HL-60 (cell line): ENCODE data around the gene DHDDS.

ENCODE experiments used
- DNase-seq, 2 experiments: peaks; one replicate each; pipeline ENCODE4 v3.0.0-alpha.2; 2010 to 2020; ENCODE audit warnings: low read depth in 1 of 2, low spot score in 1 of 2
- H3K27ac ChIP-seq: fragments of 250-450 bp; sonication (Bioruptor Pico); replicated peaks from 2 replicates; pipeline ENCODE4 v1.5.1; 2020; ENCODE audit warnings: mild to moderate bottlenecking, moderate library complexity
- H3K27me3 ChIP-seq: fragments of 250-450 bp; sonication (Bioruptor Pico); 2 replicates; pipeline ENCODE4 v1.5.1; 2021; ENCODE audit warnings: mild to moderate bottlenecking, moderate library complexity; ENCODE audit not compliant: insufficient read depth, poor library complexity, severe bottlenecking
- H3K4me3 ChIP-seq: replicated peaks from 2 replicates; pipeline ENCODE4 v1.5.1; 2011; ENCODE audit warnings: mild to moderate bottlenecking, control low read depth, low read length; ENCODE audit not compliant: insufficient read depth
- GABPA ChIP-seq: IDR thresholded peaks from 2 replicates; pipeline ENCODE4 v1.6.1; 2012; ENCODE audit warnings: low read depth
- POLR2AphosphoS5 ChIP-seq: IDR thresholded peaks from 2 replicates; pipeline ENCODE4 v1.6.1; 2012; ENCODE audit warnings: low read depth
- REST ChIP-seq: IDR thresholded peaks from 2 replicates; pipeline ENCODE4 v1.6.1; 2012; ENCODE audit warnings: low read depth; ENCODE audit not compliant: insufficient replicate concordance
- SPI1 ChIP-seq: IDR thresholded peaks from 2 replicates; pipeline ENCODE4 v1.6.1; 2012; ENCODE audit warnings: low read depth, mild to moderate bottlenecking, borderline replicate concordance
- TF ChIP-seq, protein P1 (sequence below): IDR thresholded peaks from one replicate; pipeline ENCODE4 v1.5.1; 2011; ENCODE audit warnings: low read length, control low read depth, inconsistent platforms; ENCODE audit not compliant: insufficient read depth

The DHDDS gene

DNA sequence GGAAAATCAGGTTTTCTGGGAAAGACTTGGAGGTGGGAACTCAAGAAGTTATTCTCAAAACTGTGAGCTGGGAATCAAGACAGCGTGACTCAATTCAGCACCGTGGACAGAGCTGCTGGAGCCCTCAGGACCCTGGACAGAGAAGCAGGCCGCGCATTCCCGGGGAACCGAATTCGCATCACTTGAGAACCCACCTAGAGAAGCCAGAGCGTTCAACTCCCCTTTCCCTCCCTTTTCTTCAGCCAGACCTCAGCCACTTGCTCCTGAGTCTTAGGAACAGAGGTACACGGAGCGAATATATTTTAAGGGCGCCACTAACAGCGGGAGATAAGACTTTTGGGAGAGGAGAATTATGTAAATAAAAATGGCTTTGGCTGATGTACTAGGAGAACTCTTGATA, 23.5 kb upstream of the DHDDS start:
- H3K4me3 ChIP-seq = no peak overlapping the region
- peak in 1 of 2 experiments; percentile 65 for DNase-seq
- no peak overlapping the region for H3K27ac ChIP-seq
- H3K27me3 ChIP-seq = peaks cover 44% of the 10 kb centered on the region
- TF ChIP-seq POLR2AphosphoS5 (no peak), REST (peak; percentile 100), GABPA (no peak), SPI1 (no peak)
- TF ChIP-seq, protein P1, sequence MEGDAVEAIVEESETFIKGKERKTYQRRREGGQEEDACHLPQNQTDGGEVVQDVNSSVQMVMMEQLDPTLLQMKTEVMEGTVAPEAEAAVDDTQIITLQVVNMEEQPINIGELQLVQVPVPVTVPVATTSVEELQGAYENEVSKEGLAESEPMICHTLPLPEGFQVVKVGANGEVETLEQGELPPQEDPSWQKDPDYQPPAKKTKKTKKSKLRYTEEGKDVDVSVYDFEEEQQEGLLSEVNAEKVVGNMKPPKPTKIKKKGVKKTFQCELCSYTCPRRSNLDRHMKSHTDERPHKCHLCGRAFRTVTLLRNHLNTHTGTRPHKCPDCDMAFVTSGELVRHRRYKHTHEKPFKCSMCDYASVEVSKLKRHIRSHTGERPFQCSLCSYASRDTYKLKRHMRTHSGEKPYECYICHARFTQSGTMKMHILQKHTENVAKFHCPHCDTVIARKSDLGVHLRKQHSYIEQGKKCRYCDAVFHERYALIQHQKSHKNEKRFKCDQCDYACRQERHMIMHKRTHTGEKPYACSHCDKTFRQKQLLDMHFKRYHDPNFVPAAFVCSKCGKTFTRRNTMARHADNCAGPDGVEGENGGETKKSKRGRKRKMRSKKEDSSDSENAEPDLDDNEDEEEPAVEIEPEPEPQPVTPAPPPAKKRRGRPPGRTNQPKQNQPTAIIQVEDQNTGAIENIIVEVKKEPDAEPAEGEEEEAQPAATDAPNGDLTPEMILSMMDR = no peak

- no peak overlapping the region for H3K4me3 ChIP-seq
- DNase-seq = peak in 1 of 2 experiments; percentile 25
- no peak overlapping the region for H3K27ac ChIP-seq
- TF ChIP-seq, protein P1 = no peak
- H3K27me3 ChIP-seq = peaks cover 50% of the 10 kb centered on the region
These were observed 22.8 kb upstream of the DHDDS start for GRCh38 chr1:26409191-26409807.

GRCh38 chr1:26410706-26411623, 21.2 kb upstream of the DHDDS start, which contains the start of gene LIN28A:
LIN28A (plus strand) TSS chr1:26410817; CDS start chr1:26410892, 75 bp downstream.
- no peak for DNase-seq
- H3K27ac ChIP-seq = no peak within 1 kb of the TSS
- H3K27me3 ChIP-seq = peaks cover 53% of the 10 kb centered on the region
- H3K4me3 ChIP-seq = no peak within 1 kb of the TSS
- TF ChIP-seq REST (peak; percentile 19), GABPA (no peak)

- TF ChIP-seq GABPA (no peak), REST (no peak), SPI1 (no peak), POLR2AphosphoS5 (no peak)
- TF ChIP-seq, protein P1 = no peak
- peaks cover 57% of the 10 kb centered on the region for H3K27me3 ChIP-seq
- no peak overlapping the region for H3K27ac ChIP-seq
- H3K4me3 ChIP-seq = no peak overlapping the region
- no peak for DNase-seq
These were observed 20.5 kb upstream of the DHDDS start for GRCh38 chr1:26411624-26412074.
